Fibroblast of skin of back (primary cell): ENCODE results near the gene ADCY5.

Experiments used
- DNase-seq: peaks from one replicate; pipeline ENCODE4 v3.0.0-alpha.2; 2013

ADCY5 gene

GRCh38 chr3:123296836-123297626 lies 151.9 kb downstream of the ADCY5 start:
- no peak for DNase-seq

DNA sequence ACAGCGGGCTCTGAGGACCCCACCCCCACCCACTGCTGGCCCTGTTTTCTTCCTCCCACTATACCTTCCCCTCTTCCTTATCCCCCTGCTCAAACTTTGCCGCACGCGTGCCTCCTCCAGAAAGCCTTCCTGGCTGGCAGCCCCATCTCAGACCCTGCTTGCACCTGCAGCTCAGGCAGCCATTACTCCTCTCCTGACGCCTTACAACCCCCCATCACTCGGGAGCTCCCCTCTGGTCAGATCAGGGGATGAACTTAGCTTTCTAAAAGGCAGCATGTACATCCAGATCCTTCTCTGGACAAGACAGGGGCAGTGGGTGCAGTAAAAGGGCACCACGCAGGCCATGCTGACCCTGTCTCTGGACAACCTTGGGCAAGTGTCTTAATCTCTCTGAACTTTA lies 152.6 kb downstream of the ADCY5 start:
- no peak for DNase-seq

GRCh38 chr3:123295901-123296250 lies 153.0 kb downstream of the ADCY5 start:
- DNase-seq, result no peak

DNA sequence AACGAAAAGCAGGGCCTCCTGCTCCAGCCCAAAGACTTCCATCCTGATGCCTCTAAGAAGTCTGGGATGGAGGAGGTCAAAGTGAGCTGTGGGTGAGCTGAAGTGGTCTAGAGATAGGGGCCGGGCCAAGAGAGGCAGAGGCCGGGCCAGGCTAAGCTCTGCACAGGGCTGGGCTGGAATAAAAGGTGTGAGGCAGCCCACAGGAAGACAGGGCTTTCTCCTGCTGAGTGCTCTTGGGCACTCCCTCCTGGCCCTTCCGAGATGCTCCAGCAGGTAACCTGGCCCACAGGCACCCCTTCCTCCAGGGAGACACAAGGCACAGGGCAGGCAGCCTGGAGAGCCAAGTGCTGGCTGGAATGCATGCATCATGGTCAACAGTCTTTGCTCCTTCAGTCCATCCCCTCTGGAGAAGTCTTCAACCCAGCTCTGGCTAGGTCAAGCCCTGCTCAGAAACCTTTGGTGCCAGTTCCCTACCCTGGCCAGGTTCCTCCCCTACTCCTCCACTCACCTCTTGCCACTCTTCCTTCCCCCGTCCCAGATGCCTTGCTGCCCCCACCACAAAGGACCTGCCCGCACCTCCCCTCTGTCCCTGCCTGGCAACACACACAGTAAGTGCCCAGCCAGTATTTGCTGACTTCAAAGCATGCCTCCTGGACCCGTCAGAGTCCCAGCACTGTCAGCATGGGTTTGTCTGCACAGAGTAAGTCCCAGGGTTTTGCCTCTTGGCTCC lies 153.6 kb downstream of the ADCY5 start:
- DNase-seq, result no peak

- no peak for DNase-seq
Measured at GRCh38 chr3:123294296-123294938, 154.5 kb downstream of the ADCY5 start.

- no peak for DNase-seq
Measured at GRCh38 chr3:123292321-123293310, 156.3 kb downstream of the ADCY5 start.

DNA sequence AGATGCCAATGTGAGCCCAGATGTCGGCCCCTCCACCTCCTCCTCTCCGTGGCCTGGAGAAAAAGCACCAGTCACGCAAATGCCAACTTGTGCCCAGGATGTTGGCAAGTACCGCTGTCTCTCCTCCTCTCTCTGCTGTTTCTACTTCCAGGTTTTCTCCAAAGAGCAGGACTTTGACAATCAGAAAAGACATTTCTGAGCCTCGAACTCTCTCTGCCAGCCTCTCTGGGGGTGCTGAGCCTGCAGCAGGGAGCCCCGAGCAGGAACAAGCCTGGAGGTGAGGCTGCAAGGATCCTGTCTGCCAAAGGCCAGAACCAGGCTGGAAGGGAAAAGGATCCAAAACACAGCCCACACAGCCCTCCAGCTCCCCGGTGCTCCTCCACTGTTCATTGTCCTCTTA lies 157.5 kb downstream of the ADCY5 start:
- DNase-seq, result no peak

DNA sequence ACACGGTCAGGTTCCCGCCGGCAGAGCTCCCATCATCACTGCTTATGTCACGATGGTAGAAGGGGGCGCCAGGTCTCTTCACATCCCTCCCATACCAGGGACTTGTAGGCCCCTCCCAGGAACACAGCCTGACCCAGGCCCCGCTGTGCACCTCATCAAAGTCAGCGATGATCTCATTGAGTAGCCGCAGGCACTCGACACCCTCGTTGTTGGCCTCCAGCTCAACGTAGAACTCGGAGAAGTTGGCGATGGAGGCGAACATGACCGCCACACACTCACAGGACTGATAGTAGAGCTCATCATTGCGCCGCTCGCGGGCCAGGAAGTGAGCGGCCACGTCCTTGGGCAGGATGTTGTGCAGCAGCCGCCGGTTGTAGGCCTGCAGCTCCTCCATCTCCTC lies 157.9 kb downstream of the ADCY5 start:
- no peak for DNase-seq

DNA sequence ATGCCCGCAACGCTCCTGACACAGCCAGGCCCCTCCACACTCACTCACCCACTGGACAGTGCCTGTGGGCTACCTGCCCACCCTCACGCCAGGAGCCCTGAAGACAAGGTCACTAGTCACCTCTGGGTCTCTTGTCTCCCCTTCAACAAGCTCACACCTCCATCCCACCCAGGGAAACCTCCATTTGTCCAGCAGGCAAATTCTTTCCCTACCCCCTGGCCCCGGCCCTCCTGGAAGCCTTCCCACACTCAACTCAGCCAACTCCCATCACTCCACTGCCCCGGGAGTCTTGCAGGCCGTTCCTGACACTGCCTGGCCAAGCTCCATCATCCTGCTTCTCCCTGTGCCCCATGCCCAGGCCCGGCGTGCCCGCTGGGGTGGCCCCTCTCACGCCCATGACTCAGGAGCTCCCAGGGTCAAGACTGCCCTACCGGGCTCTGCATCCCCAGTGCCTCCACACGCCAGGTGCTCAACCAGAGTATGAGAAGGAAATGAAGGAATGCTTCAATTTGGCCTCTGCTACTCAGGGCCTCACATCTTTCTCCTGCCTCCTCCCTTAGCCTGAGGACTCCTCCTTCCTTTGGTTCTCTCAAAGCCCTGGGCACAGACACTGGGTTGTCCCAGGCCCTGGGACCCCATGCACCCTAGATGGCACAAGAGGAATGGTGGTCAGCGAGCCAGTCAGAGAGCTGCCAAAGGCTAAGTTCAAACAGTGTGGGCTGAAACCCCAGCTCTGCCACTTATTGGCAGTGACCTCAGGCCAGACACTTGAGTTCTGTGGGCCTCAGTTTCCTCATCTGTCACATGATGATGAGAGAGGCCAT lies 158.6 kb downstream of the ADCY5 start:
- no peak for DNase-seq

- DNase-seq, result no peak
Measured at GRCh38 chr3:123289391-123290106, 159.3 kb downstream of the ADCY5 start.

DNA sequence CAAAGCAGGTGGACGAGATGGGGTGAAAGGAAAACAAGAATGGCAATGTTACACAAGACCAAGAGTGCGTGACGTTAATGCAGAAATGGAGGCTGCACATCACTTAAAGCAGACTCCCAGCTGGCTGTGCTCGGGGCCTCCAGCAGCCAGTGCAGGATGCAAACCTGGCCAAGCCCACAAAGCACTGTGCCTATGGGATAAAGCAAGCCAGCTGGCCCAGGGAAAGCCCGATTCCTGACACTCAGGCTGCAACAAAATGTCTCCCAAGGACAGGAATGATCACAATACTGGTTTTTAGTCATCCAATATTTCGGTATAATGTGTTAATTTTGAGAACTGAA lies 161.0 kb downstream of the ADCY5 start:
- DNase-seq, result no peak

GRCh38 chr3:123287051-123287961 lies 161.6 kb downstream of the ADCY5 start:
- no peak for DNase-seq

DNA sequence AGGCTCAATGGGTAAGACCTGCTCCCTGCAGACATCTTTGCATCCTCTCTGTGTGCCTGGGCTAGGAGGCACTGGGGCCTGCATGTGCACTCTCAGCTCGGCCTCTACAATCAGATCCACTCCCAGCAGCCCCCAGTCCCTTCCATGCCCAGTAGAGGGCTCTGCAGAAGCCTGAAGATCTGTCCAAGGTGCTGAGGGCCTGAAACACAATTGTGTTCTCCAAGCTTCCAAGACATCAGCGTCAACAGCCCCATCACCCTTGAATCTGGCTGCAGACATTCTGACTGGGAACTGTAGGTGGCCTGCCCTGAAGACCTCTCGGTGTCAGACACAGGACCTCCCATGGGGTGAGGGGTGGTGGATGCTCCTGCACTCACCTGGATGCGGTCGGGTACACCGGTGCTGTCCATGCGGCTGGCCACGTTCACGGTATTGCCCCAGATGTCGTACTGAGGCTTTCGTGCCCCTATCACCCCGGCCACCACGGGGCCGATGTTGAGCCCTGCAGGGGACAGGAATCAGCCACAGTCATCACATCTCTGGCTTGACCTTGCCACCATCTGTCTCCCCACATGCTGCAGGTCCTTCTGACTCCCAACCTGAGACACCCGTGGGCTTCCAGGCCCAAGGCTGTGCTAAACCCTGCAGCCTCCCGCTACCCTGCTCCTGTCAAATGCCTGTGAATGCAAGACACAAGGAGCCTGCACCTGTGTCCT lies 162.4 kb downstream of the ADCY5 start:
- peak; percentile 70 for DNase-seq

- no peak for DNase-seq
Measured at GRCh38 chr3:123285931-123286307, 163.0 kb downstream of the ADCY5 start.

DNA sequence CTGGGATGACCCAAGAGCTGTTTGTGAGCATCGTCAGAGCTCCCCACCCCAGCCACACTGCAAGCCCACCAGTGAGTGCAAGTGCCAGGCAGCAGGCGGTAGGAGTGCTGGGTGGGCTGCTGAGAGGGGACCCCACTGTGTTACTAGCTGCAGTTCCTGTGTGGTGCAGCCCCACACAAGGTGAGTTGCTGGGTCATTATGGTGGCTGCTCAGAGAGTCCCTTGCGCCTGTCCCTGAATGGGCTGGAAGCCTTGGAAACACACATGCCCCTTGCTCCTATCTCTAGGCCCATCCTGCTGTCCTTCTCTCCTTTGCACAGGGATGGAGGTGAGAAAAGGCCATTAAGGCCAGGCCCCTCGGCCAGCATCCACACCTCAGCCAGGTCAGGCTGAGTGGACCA lies 163.4 kb downstream of the ADCY5 start:
- DNase-seq, result no peak

- DNase-seq, result no peak
Measured at GRCh38 chr3:123285066-123285465, 163.8 kb downstream of the ADCY5 start.

GRCh38 chr3:123284399-123285010 lies 164.4 kb downstream of the ADCY5 start:
- no peak for DNase-seq

- no peak for DNase-seq
Measured at GRCh38 chr3:123283657-123284398, 165.1 kb downstream of the ADCY5 start.
